SK-N-SH (cell line): ENCODE data around the gene SERP2.

ENCODE experiments used
- CTCF ChIP-seq: fragments of 200-600 bp; sonication (generic); IDR thresholded peaks from 2 replicates; pipeline ENCODE4 v1.6.1; 2017; ENCODE audit warnings: antibody characterized with exemption, mild to moderate bottlenecking, moderate library complexity
- FOXM1 ChIP-seq: IDR thresholded peaks from 2 replicates; pipeline ENCODE4 v1.4.0; 2012; ENCODE audit warnings: low read depth, mild to moderate bottlenecking
- NFIC ChIP-seq: IDR thresholded peaks from 2 replicates; pipeline ENCODE4 v1.4.0; 2012; ENCODE audit warnings: borderline replicate concordance
- POLR2AphosphoS5 ChIP-seq: IDR thresholded peaks from 2 replicates; pipeline ENCODE4 v1.6.1; 2012; ENCODE audit warnings: low read depth, low read length
- RCOR1 ChIP-seq: fragments of 150-350 bp; IDR thresholded peaks from 2 replicates; pipeline ENCODE4 v1.6.1; 2017; ENCODE audit warnings: antibody characterized with exemption, low read length

GRCh38 chr13:44407891-44408290 is 34.3 kb downstream of the SERP2 start:
- TF ChIP-seq FOXM1, result no peak
- no peak for TF ChIP-seq CTCF
- no peak for TF ChIP-seq POLR2AphosphoS5
- no peak for TF ChIP-seq RCOR1
- TF ChIP-seq NFIC, result no peak
